Measurements from ENCODE around the gene CHEK1. TPM values are rescaled to one million over a fixed set of nuclear protein-coding genes. Genes with fewer than 3 reads are reported as not detected.

CHEK1 gene
- total and polyA plus RNA-seq, 2 donors (not counting 3 experiments of a cell fraction or from before 2014, with no cell fraction given): 15.0 to 66.1 TPM

- BruUV-seq (replicated peaks): no TSS peak
- peaks cover 14% of the 10 kb centered on the region for H3K79me2 ChIP-seq (ENCODE audit: control insufficient read depth, insufficient read depth, low read length)
- peak overlapping the region; percentile 96 for H3K4me2 ChIP-seq (ENCODE audit: insufficient read depth, low read length)
- peak overlapping the region; percentile 28 for H2AFZ ChIP-seq (ENCODE audit: low read depth, low read length)
- CTCF ChIA-PET: interaction anchor here (0.8 to 7.0 kb wide), 4 partner anchors 44 to 262 kb away, joined by 3 to 44 read pairs (median 10); partner anchors contain the start of gene HYLS1
- dilution Hi-C loops (cut with MboI; ENCODE audit: extremely low pct_ligation_motif_present, low sequenced_read_pairs) (no loop called here), intact Hi-C loops (cut with micrococcal nuclease) (loop anchor here (1.0 to 5.0 kb wide), 7 partner anchors 33 to 262 kb away; partner anchors contain the start of genes EI24, FEZ1, HYLS1 and STT3A)
- DNase-seq (ENCODE audit: low read depth, low spot score): peak; percentile 91
- H3K27ac ChIP-seq (ENCODE audit: insufficient read depth, low read depth, low read length): peak overlapping the region; percentile 49
- POLR2A ChIA-PET: interaction anchor here (1.8 kb wide), 1 partner anchor 33 kb away, joined by 8 read pairs; the partner anchor contains the start of gene STT3A
- peak overlapping the region; percentile 64 for H3K9ac ChIP-seq (replicated peaks; ENCODE audit: extremely low read depth, insufficient read depth, low read length)
- no peaks in the 10 kb centered on the region for H3K9me1 ChIP-seq (replicated peaks; ENCODE audit: control insufficient read depth, extremely low read depth, insufficient read depth, low read length)
- peaks cover 3 to 7% of the 10 kb centered on the region in 2 experiments for H3K36me3 ChIP-seq (ENCODE audit: control insufficient read depth in 2 of 2, extremely low read depth in 1 of 2, insufficient read depth in 2 of 2, low read length in 2 of 2)
- H3K9me3 ChIP-seq (replicated peaks; ENCODE audit: control insufficient read depth, insufficient read depth, low read length): no peaks in the 10 kb centered on the region
- no peaks in the 10 kb centered on the region for H3K27me3 ChIP-seq (ENCODE audit: control insufficient read depth in 2 of 2, insufficient read depth in 2 of 2, low read length in 2 of 2)
- peaks cover 27% of the 10 kb centered on the region for H3K4me1 ChIP-seq (ENCODE audit: control insufficient read depth, extremely low read depth, insufficient read depth, low read length)
- TF ChIP-seq, protein P1, sequence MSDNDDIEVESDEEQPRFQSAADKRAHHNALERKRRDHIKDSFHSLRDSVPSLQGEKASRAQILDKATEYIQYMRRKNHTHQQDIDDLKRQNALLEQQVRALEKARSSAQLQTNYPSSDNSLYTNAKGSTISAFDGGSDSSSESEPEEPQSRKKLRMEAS (IDR thresholded peaks at IDR 0.05; ENCODE audit: insufficient read depth, insufficient read length): peak; percentile 22
- peak; percentile 67 for TF ChIP-seq POLR2AphosphoS5 (IDR thresholded peaks at IDR 0.05; ENCODE audit: insufficient read depth, low read depth, low read length)
- TF ChIP-seq MYC (IDR thresholded peaks at IDR 0.05; ENCODE audit: low read depth, low read length): no peak
- TF ChIP-seq CTCF (IDR thresholded peaks at IDR 0.05; ENCODE audit: extremely low read depth in 1 of 2, insufficient read depth in 1 of 2, low read depth in 1 of 2, low read length in 2 of 2): no peak
- TF ChIP-seq JUN (IDR thresholded peaks at IDR 0.05; ENCODE audit: borderline replicate concordance, insufficient read depth, insufficient read length, low read depth): no peak
- TF ChIP-seq POLR2A (IDR thresholded peaks at IDR 0.05; ENCODE audit: low read depth, low read length): peak; percentile 71
- peak overlapping the region; percentile 24 to 91 (median 60) for H3K4me3 ChIP-seq (replicated peaks in 1 of 3; ENCODE audit: insufficient read depth in 1 of 3, low read depth in 1 of 3, low read length in 3 of 3)
- FAIRE-seq: peak; percentile 77
- H4K20me1 ChIP-seq (replicated peaks; ENCODE audit: control insufficient read depth, extremely low read depth, insufficient read depth, low read length): no peaks in the 10 kb centered on the region
Observed at GRCh38 chr11:125625630-125626287, 796 bp downstream of the CHEK1 start.
